OCI-LY1 (cell line): ENCODE data around the gene CHST3.

Experiments
- CTCF ChIP-seq: fragments of 200-600 bp; sonication (generic), shearing (Covaris generic); IDR thresholded peaks from 2 replicates; pipeline ENCODE4 v1.5.1; 2017; ENCODE audit warnings: mild to moderate bottlenecking, antibody characterized with exemption, low read length, moderate library complexity, mixed read lengths
- EZH2 ChIP-seq: fragments of 200-600 bp; sonication (generic), shearing (Covaris generic); IDR thresholded peaks from 2 replicates; pipeline ENCODE4 v1.8.0; 2017; ENCODE audit warnings: borderline replicate concordance, mixed run types, mild to moderate bottlenecking, antibody characterized with exemption, low read length, moderate library complexity, mixed read lengths

GRCh38 chr10:72019085-72019876 is 55.1 kb downstream of the CHST3 start:
- no peak for TF ChIP-seq CTCF
- TF ChIP-seq EZH2, result no peak
